GM23338 (cell line): ENCODE measurements around the gene FAM83B. TPM values are rescaled to one million over a fixed set of nuclear protein-coding genes. Genes with fewer than 3 reads are reported as not detected.

Experiments
- ATAC-seq: fragments of 200-7000 bp; cut with Tn5 transposase; 3 replicates; pipeline ENCODE4 v1.9.1; 2020
- DNase-seq: peaks from one replicate; pipeline ENCODE4 v3.0.0-alpha.2; 2015; ENCODE audit warnings: low spot score
- H2AFZ ChIP-seq: fragments of 200-600 bp; sonication (generic); 2 replicates; pipeline ENCODE4 v1.8.0; 2016; ENCODE audit warnings: antibody characterized with exemption, mild to moderate bottlenecking, moderate library complexity
- H3F3A ChIP-seq: fragments of 200-600 bp; sonication (generic); replicated peaks from 2 replicates; pipeline ENCODE4 v1.8.0; 2017; ENCODE audit warnings: antibody characterized with exemption, mixed run types, low read depth
- H3K27ac ChIP-seq: fragments of 200-600 bp; sonication (generic); 2 replicates; pipeline ENCODE4 v1.6.1; 2016; ENCODE audit warnings: low read depth
- H3K27me3 ChIP-seq: fragments of 200-600 bp; sonication (generic); 2 replicates; pipeline ENCODE4 v1.8.0; 2016; ENCODE audit warnings: mild to moderate bottlenecking, mixed run types, moderate library complexity; ENCODE audit not compliant: insufficient read depth
- H3K36me3 ChIP-seq: fragments of 200-600 bp; sonication (generic); 2 replicates; pipeline ENCODE4 v1.8.0; 2016; ENCODE audit warnings: mild to moderate bottlenecking; ENCODE audit not compliant: insufficient read depth
- H3K4me1 ChIP-seq: fragments of 200-600 bp; sonication (generic); 2 replicates; pipeline ENCODE4 v1.8.0; 2016; ENCODE audit warnings: mild to moderate bottlenecking, moderate library complexity; ENCODE audit not compliant: insufficient read depth
- H3K4me2 ChIP-seq: fragments of 200-600 bp; sonication (generic); 2 replicates; pipeline ENCODE4 v1.7.1; 2017; ENCODE audit warnings: mixed run types
- H3K4me3 ChIP-seq: fragments of 200-600 bp; sonication (generic); 2 replicates; pipeline ENCODE4 v1.6.1; 2016; ENCODE audit warnings: mixed run types
- H3K79me2 ChIP-seq: fragments of 200-600 bp; sonication (generic); replicated peaks from 2 replicates; pipeline ENCODE4 v1.8.0; 2017; ENCODE audit warnings: mild to moderate bottlenecking; ENCODE audit not compliant: insufficient read depth
- H3K9me2 ChIP-seq: fragments of 200-600 bp; sonication (generic); 2 replicates; pipeline ENCODE4 v1.8.0; 2017; ENCODE audit not compliant: insufficient read depth
- H4K20me1 ChIP-seq: fragments of 200-600 bp; sonication (generic); replicated peaks from 2 replicates; pipeline ENCODE4 v1.8.0; 2017; ENCODE audit warnings: mild to moderate bottlenecking; ENCODE audit not compliant: insufficient read depth
- H3K27ac Mint-ChIP-seq: 2 replicates; pipeline ENCODE4 v1.8.0; 2020; ENCODE audit warnings: inconsistent platforms, mild to moderate bottlenecking, moderate library complexity, mixed read lengths
- H3K27me3 Mint-ChIP-seq: 3 replicates; pipeline ENCODE4 v1.8.0; 2022; ENCODE audit warnings: low read depth, mild to moderate bottlenecking, moderate library complexity, mixed read lengths, inconsistent platforms; ENCODE audit not compliant: insufficient read depth, poor library complexity
- H3K36me3 Mint-ChIP-seq: 3 replicates; pipeline ENCODE4 v1.8.0; 2021; ENCODE audit warnings: low read depth, mild to moderate bottlenecking, inconsistent platforms, moderate library complexity, mixed read lengths
- H3K4me1 Mint-ChIP-seq: 3 replicates; pipeline ENCODE4 v1.8.0; 2020; ENCODE audit warnings: mild to moderate bottlenecking, inconsistent platforms, mixed read lengths
- H3K4me3 Mint-ChIP-seq: 3 replicates; pipeline ENCODE4 v1.8.0; 2021; ENCODE audit warnings: moderate library complexity, mild to moderate bottlenecking, inconsistent platforms, mixed read lengths
- H3K9me3 Mint-ChIP-seq: 3 replicates; pipeline ENCODE4 v1.8.0; 2020; ENCODE audit warnings: moderate library complexity, mild to moderate bottlenecking, inconsistent platforms, mixed read lengths
- CREB1 ChIP-seq: fragments of 250-450 bp; sonication (Bioruptor Pico); IDR thresholded peaks from 2 replicates; pipeline ENCODE4 v1.5.0; 2020; ENCODE audit warnings: low read depth, mild to moderate bottlenecking, moderate library complexity
- ETS1 ChIP-seq: IDR thresholded peaks from 2 replicates; pipeline ENCODE4 v1.6.1; 2016; ENCODE audit warnings: antibody characterized with exemption
- EZH2 ChIP-seq: fragments of 200-600 bp; sonication (generic); IDR thresholded peaks from one replicate; pipeline ENCODE4 v1.8.0; 2017; ENCODE audit warnings: antibody characterized with exemption, mild to moderate bottlenecking, low read depth; ENCODE audit not compliant: unreplicated experiment
- EZH2phosphoT487 ChIP-seq: fragments of 200-600 bp; sonication (generic); IDR thresholded peaks from one replicate; pipeline ENCODE4 v1.8.1; 2018; ENCODE audit warnings: antibody characterized with exemption; ENCODE audit not compliant: unreplicated experiment
- JUNB ChIP-seq: IDR thresholded peaks from one replicate; pipeline ENCODE4 v1.6.1; 2016; ENCODE audit warnings: antibody characterized with exemption; ENCODE audit not compliant: unreplicated experiment
- NANOG ChIP-seq: IDR thresholded peaks from 2 replicates; pipeline ENCODE4 v1.6.1; 2016; ENCODE audit warnings: antibody characterized with exemption, borderline replicate concordance
- POLR2AphosphoS5 ChIP-seq: IDR thresholded peaks from 2 replicates; pipeline ENCODE4 v1.6.1; 2016; ENCODE audit warnings: antibody characterized with exemption, low read depth
- STAT1 ChIP-seq: IDR thresholded peaks from one replicate; pipeline ENCODE4 v1.6.1; 2016; ENCODE audit warnings: antibody characterized with exemption; ENCODE audit not compliant: unreplicated experiment
- ZNF114 ChIP-seq: fragments of 250-450 bp; sonication (Bioruptor Pico); IDR thresholded peaks from 2 replicates; pipeline ENCODE4 v1.5.0; 2020; ENCODE audit warnings: mild to moderate bottlenecking, moderate library complexity
- ZNF331 ChIP-seq: fragments of 250-450 bp; sonication (Bioruptor Pico); IDR thresholded peaks from 2 replicates; pipeline ENCODE4 v1.5.0; 2020; ENCODE audit warnings: low read depth, mild to moderate bottlenecking, moderate library complexity
- ZNF462 ChIP-seq: fragments of 250-450 bp; sonication (Bioruptor Pico); IDR thresholded peaks from 2 replicates; pipeline ENCODE4 v1.5.0; 2020; ENCODE audit warnings: mild to moderate bottlenecking, moderate library complexity
- polyA plus RNA-seq: library from polyadenylated mRNA; unstranded; fragments of >200 nt; fragmentation: Nextera tagmentation; extraction: Ambion mirVana; gene quantifications from 2 replicates; pipeline ENCODE4 v1.2.1, GENCODE V29; 2016
- total RNA-seq: library from RNA; depleted of rRNA; stranded (reverse); fragments of >200 nt; shearing (Covaris generic); gene quantifications from 2 replicates; pipeline ENCODE4 v1.2.3, GENCODE V29; 2014
- TF ChIP-seq, protein P1 (sequence below): IDR thresholded peaks from one replicate; pipeline ENCODE4 v1.6.1; 2018; ENCODE audit warnings: antibody characterized with exemption; ENCODE audit not compliant: unreplicated experiment
- TF ChIP-seq, protein P2 (sequence below), 2 experiments: fragments of 200-600 bp in 1 of 2; sonication (generic) in 1 of 2; conservative IDR thresholded peaks; 2 replicates each; pipeline versions ENCODE4 v1.5.1 to v1.6.1; 2016 to 2017; ENCODE audit warnings: antibody characterized with exemption in 2 of 2, low read depth in 2 of 2, mild to moderate bottlenecking in 2 of 2, moderate library complexity in 1 of 2

The FAM83B gene
- total and polyA plus RNA-seq, 2 experiments from 2014 or later, result 1.4 to 7.7 TPM

DNA sequence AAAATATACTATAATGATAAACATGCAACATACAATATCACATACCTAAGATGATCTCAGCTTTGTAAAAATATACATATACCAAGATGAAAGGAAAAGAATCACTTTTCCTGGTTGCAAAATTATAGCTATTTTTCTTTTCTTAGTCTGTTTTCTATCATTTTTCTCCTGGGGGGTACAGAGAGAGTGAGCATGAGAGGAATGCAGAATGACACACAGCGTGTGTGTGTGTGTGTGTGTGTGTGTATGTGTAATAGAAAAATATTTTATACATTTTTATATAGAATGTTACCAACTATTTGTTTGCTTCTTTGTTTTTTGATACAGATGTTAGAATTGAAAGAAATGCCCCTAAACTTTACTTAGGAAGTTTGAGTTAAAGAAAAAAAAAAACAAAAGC, 64.3 kb downstream of the FAM83B start:
- no peak for ATAC-seq
- Histone ChIP-seq H3K4me1 (peaks cover 5% of the 10 kb centered on the region; the same call in 1 of the 2 replicates), H3K27ac (no peak overlapping the region), H4K20me1 (no peaks in the 10 kb centered on the region), H2AFZ (no peak overlapping the region), H3K4me2 (no peak overlapping the region), H3K4me3 (no peak overlapping the region), H3K79me2 (no peaks in the 10 kb centered on the region), H3K27me3 (no peaks in the 10 kb centered on the region), H3F3A (no peaks in the 10 kb centered on the region), H3K36me3 (no peaks in the 10 kb centered on the region), H3K9me2 (no peaks in the 10 kb centered on the region)
- DNase-seq, result no peak
- Mint-ChIP-seq H3K36me3 (no peaks in the 10 kb centered on the region), H3K4me1 (peaks cover 10% of the 10 kb centered on the region; the same call in 2 of the 3 replicates), H3K4me3 (no peak overlapping the region), H3K27me3 (no peaks in the 10 kb centered on the region), H3K27ac (no peak overlapping the region), H3K9me3 (no peaks in the 10 kb centered on the region)
- TF ChIP-seq ZNF462 (CRISPR knock-in tag) (no peak), ETS1 (no peak), NANOG (no peak), ZNF331 (CRISPR knock-in tag) (no peak), CREB1 (CRISPR knock-in tag) (no peak), STAT1 (no peak), POLR2AphosphoS5 (no peak), ZNF114 (CRISPR knock-in tag) (no peak), JUNB (no peak), EZH2phosphoT487 (no peak), EZH2 (no peak)
- TF ChIP-seq, protein P1, sequence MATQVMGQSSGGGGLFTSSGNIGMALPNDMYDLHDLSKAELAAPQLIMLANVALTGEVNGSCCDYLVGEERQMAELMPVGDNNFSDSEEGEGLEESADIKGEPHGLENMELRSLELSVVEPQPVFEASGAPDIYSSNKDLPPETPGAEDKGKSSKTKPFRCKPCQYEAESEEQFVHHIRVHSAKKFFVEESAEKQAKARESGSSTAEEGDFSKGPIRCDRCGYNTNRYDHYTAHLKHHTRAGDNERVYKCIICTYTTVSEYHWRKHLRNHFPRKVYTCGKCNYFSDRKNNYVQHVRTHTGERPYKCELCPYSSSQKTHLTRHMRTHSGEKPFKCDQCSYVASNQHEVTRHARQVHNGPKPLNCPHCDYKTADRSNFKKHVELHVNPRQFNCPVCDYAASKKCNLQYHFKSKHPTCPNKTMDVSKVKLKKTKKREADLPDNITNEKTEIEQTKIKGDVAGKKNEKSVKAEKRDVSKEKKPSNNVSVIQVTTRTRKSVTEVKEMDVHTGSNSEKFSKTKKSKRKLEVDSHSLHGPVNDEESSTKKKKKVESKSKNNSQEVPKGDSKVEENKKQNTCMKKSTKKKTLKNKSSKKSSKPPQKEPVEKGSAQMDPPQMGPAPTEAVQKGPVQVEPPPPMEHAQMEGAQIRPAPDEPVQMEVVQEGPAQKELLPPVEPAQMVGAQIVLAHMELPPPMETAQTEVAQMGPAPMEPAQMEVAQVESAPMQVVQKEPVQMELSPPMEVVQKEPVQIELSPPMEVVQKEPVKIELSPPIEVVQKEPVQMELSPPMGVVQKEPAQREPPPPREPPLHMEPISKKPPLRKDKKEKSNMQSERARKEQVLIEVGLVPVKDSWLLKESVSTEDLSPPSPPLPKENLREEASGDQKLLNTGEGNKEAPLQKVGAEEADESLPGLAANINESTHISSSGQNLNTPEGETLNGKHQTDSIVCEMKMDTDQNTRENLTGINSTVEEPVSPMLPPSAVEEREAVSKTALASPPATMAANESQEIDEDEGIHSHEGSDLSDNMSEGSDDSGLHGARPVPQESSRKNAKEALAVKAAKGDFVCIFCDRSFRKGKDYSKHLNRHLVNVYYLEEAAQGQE, result no peak
- TF ChIP-seq, protein P2, sequence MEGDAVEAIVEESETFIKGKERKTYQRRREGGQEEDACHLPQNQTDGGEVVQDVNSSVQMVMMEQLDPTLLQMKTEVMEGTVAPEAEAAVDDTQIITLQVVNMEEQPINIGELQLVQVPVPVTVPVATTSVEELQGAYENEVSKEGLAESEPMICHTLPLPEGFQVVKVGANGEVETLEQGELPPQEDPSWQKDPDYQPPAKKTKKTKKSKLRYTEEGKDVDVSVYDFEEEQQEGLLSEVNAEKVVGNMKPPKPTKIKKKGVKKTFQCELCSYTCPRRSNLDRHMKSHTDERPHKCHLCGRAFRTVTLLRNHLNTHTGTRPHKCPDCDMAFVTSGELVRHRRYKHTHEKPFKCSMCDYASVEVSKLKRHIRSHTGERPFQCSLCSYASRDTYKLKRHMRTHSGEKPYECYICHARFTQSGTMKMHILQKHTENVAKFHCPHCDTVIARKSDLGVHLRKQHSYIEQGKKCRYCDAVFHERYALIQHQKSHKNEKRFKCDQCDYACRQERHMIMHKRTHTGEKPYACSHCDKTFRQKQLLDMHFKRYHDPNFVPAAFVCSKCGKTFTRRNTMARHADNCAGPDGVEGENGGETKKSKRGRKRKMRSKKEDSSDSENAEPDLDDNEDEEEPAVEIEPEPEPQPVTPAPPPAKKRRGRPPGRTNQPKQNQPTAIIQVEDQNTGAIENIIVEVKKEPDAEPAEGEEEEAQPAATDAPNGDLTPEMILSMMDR (conservative IDR thresholded peaks at IDR 0.05; ENCODE audit: low read depth in 2 of 2), result no peak
